PC-9 (cell line): Measurements from ENCODE around the gene LRRC37B. TPM values are rescaled to one million over a fixed set of nuclear protein-coding genes. Genes with fewer than 3 reads are reported as not detected.
A peak's percentile ranks its signal among the peaks of the same experiment; 100 is the strongest.
"Not testable (repeated sequence)": the region's sequence is repeated elsewhere in the genome, so short reads cannot be mapped to it uniquely, and the experiment has no call there.

Experiments
- Bru-seq: library from RNA; stranded (reverse); fragments of 400-500 nt; gene quantifications from one replicate; lab custom pipeline; 2021; lab: Mats Ljungman, UMichigan
- BruChase-seq, 2 experiments: library from RNA; stranded (reverse); fragments of 400-500 nt; gene quantifications; one replicate each; lab custom pipeline; 2021; lab: Mats Ljungman, UMichigan
- BruUV-seq: library from RNA; stranded (reverse); fragments of 400-500 nt; replicated peaks from 2 replicates; lab custom pipeline; 2021; lab: Mats Ljungman, UMichigan
- CTCF ChIA-PET: fragments of 300-600 bp; sonication (Branson Sonifier 250); formaldehyde crosslinking; loops from one replicate; lab custom pipeline; 2022; ENCODE audit warnings: antibody characterized with exemption; lab: Charles Lee
- POLR2A ChIA-PET: fragments of 300-600 bp; sonication (Branson Sonifier 250); formaldehyde crosslinking; loops from one replicate; lab custom pipeline; 2022; ENCODE audit warnings: antibody characterized with exemption; ENCODE audit not compliant: unreplicated experiment; lab: Charles Lee
- DNase-seq, 2 experiments: peaks; one replicate each; pipeline versions ENCODE4 v3.0.0 to v3.0.0-alpha.2; 2015 to 2022; ENCODE audit warnings: mixed read lengths in 1 of 2
- H2AFZ ChIP-seq: fragments of 200-600 bp; sonication (generic); 2 replicates; pipeline ENCODE4 v1.8.1; 2017; ENCODE audit warnings: antibody characterized with exemption
- H3F3A ChIP-seq: fragments of 200-600 bp; sonication (generic); 2 replicates; pipeline ENCODE4 v1.8.1; 2017; ENCODE audit warnings: antibody characterized with exemption, mild to moderate bottlenecking, low read depth; ENCODE audit not compliant: insufficient read depth
- H3K27ac ChIP-seq: fragments of 200-600 bp; sonication (generic); 2 replicates; pipeline ENCODE4 v1.6.1; 2016; ENCODE audit warnings: mixed run types
- H3K27me3 ChIP-seq: fragments of 200-600 bp; sonication (generic); 2 replicates; pipeline ENCODE4 v1.6.1; 2016; ENCODE audit warnings: low read depth, mixed run types; ENCODE audit not compliant: insufficient read depth
- H3K36me3 ChIP-seq: fragments of 200-600 bp; sonication (generic); 2 replicates; pipeline ENCODE4 v1.6.1; 2016; ENCODE audit warnings: low read depth, mixed run types
- H3K4me1 ChIP-seq: fragments of 200-600 bp; sonication (generic); replicated peaks from 2 replicates; pipeline ENCODE4 v1.6.1; 2016; ENCODE audit warnings: mixed run types; ENCODE audit not compliant: insufficient read depth
- H3K4me2 ChIP-seq: fragments of 200-600 bp; sonication (generic); 2 replicates; pipeline ENCODE4 v1.6.1; 2017; ENCODE audit warnings: mixed run types
- H3K4me3 ChIP-seq: fragments of 200-600 bp; sonication (generic); 2 replicates; pipeline ENCODE4 v1.6.1; 2016; ENCODE audit warnings: mixed run types
- H3K79me2 ChIP-seq: fragments of 200-600 bp; sonication (generic); 2 replicates; pipeline ENCODE4 v1.6.1; 2017; ENCODE audit warnings: low read depth, mixed run types
- H3K9me2 ChIP-seq: fragments of 200-600 bp; sonication (generic); 2 replicates; pipeline ENCODE4 v1.8.1; 2017; ENCODE audit warnings: mild to moderate bottlenecking; ENCODE audit not compliant: insufficient read depth
- H3K9me3 ChIP-seq: fragments of 200-600 bp; sonication (generic); 2 replicates; pipeline ENCODE4 v1.8.1; 2016; ENCODE audit warnings: low read depth; ENCODE audit not compliant: insufficient read depth
- H4K20me1 ChIP-seq: fragments of 200-600 bp; sonication (generic); 2 replicates; pipeline ENCODE4 v1.8.1; 2017; ENCODE audit not compliant: insufficient read depth
- CTCF ChIP-seq: fragments of 200-600 bp; sonication (generic); conservative IDR thresholded peaks from 2 replicates; pipeline ENCODE4 v1.6.1; 2017; ENCODE audit warnings: mixed run types, antibody characterized with exemption, mild to moderate bottlenecking, moderate library complexity
- EZH2 ChIP-seq: fragments of 200-600 bp; sonication (generic); IDR thresholded peaks from 2 replicates; pipeline ENCODE4 v1.8.0; 2017; ENCODE audit warnings: antibody characterized with exemption, low read depth
- intact Hi-C: fragments of 100-400 bp; cut with micrococcal nuclease; formaldehyde crosslinking; loops from one replicate; pipeline ENCODE4 v1.10.0; 2022; ENCODE audit not compliant: unreplicated experiment
- long read RNA-seq: library from polyadenylated mRNA; stranded (forward); transcript quantifications from one replicate; pipeline ENCODE4 v2.0.0, GENCODE V29; 2022
- total RNA-seq: library from RNA; stranded (reverse); gene quantifications from 2 replicates; pipeline ENCODE4 v1.2.3, GENCODE V29; 2021

LRRC37B gene
- total RNA-seq = 13.8 and 15.8 TPM in 2 replicates
- Bru-seq, nascent RNA = percentile 56 among the genes with signal in this experiment
- BruChase-seq, experiment 1, labeled RNA remaining after a 2-hour chase = percentile 61 among the genes with signal in this experiment
- percentile 53 among the genes with signal in this experiment for BruChase-seq, experiment 2, labeled RNA remaining after a 6-hour chase
- long read RNA-seq, partial matches to known transcripts = 5 of 9 reads
- long read RNA-seq, other reads (novel, unspliced or antisense) = 1 of 9 reads

- no peak for TF ChIP-seq EZH2
- TF ChIP-seq CTCF = peak; percentile 89
- no TSS peak for BruUV-seq
- no peaks in the 10 kb centered on the region for H3K36me3 ChIP-seq
- ChIA-PET CTCF (interaction anchor here (0.6 to 1.0 kb wide), 5 partner anchors 10 to 479 kb away, joined by 3 to 6 read pairs (median 4); no protein-coding TSS in a partner anchor), POLR2A (no interaction called here)
- H3K27me3 ChIP-seq = no peaks in the 10 kb centered on the region
- peak within 1 kb of the TSS; percentile 99 for H3K4me2 ChIP-seq
- H3K4me3 ChIP-seq = peak within 1 kb of the TSS; percentile 86
- peak within 1 kb of the TSS; percentile 84 for H2AFZ ChIP-seq
- H3K9me3 ChIP-seq = no peaks in the 10 kb centered on the region
- DNase-seq = peak; percentile 54 to 82
- H3F3A ChIP-seq = peaks cover 17% of the 10 kb centered on the region
- no peaks in the 10 kb centered on the region for H3K9me2 ChIP-seq
- H3K79me2 ChIP-seq = no peaks in the 10 kb centered on the region
- H3K4me1 ChIP-seq = peaks cover 9% of the 10 kb centered on the region; the same call in 1 of the 2 replicates
- no peaks in the 10 kb centered on the region for H4K20me1 ChIP-seq
- no peak within 1 kb of the TSS for H3K27ac ChIP-seq
- intact Hi-C loops = loop anchor here (2.0 kb wide), 1 partner anchor 136 kb away; the partner anchor contains the start of gene RHOT1
These were observed at the start of gene LRRC37B for GRCh38 chr17:32006957-32007462. Gene LRRC37B (plus strand): TSS chr17:32007383. CDS start chr17:32021393, 14,010 bp downstream.

- POLR2A ChIA-PET = interaction anchor here (0.6 kb wide), 1 partner anchor 242 kb away, joined by 11 read pairs; no protein-coding TSS in a partner anchor
- BruUV-seq, H3K4me2 ChIP-seq: not testable (repeated sequence)
These were observed 43.1 kb upstream of the LRRC37B start for GRCh38 chr17:31964131-31964530.

GRCh38 chr17:31967648-31968047 is 39.5 kb upstream of the LRRC37B start:
- Histone ChIP-seq H3K36me3 (0 out of 2 replicates have a peak, but pooled peaks cover 5% of the 10 kb centered on the region), H3K4me1 (no peaks in the 10 kb centered on the region), H3K4me2 (no peak overlapping the region), H3K9me3 (no peaks in the 10 kb centered on the region), H3K9me2 (no peaks in the 10 kb centered on the region), H3K4me3 (no peak overlapping the region), H3K27me3 (no peaks in the 10 kb centered on the region), H4K20me1 (no peaks in the 10 kb centered on the region; the same call in 1 of the 2 replicates), H3F3A (no peaks in the 10 kb centered on the region; the same call in 1 of the 2 replicates), H2AFZ (no peak overlapping the region), H3K79me2 (no peaks in the 10 kb centered on the region), H3K27ac (no peak overlapping the region)
- POLR2A ChIA-PET = no interaction called here
- no peak for TF ChIP-seq CTCF
- TF ChIP-seq EZH2 = no peak
- intact Hi-C loops = no loop called here
- TSS peak; percentile 12 for BruUV-seq
- CTCF ChIA-PET = no interaction called here
- DNase-seq = no peak

More at GRCh38 chr17:31964131-31964530, 43.1 kb upstream of the LRRC37B start:
- H3K27ac ChIP-seq, H4K20me1 ChIP-seq, H2AFZ ChIP-seq, H3F3A ChIP-seq, intact Hi-C loops, H3K9me3 ChIP-seq, H3K79me2 ChIP-seq, H3K27me3 ChIP-seq, DNase-seq, H3K9me2 ChIP-seq, H3K4me1 ChIP-seq, CTCF ChIA-PET, H3K4me3 ChIP-seq, H3K36me3 ChIP-seq: not testable (repeated sequence)

- POLR2A ChIA-PET, H3K27me3 ChIP-seq, intact Hi-C loops, H3K9me2 ChIP-seq, H3K9me3 ChIP-seq, DNase-seq, CTCF ChIA-PET, H4K20me1 ChIP-seq, H3K4me3 ChIP-seq, BruUV-seq, H3K36me3 ChIP-seq, H3K4me2 ChIP-seq, H3K27ac ChIP-seq, H2AFZ ChIP-seq, H3K79me2 ChIP-seq: not testable (repeated sequence)
- H3F3A ChIP-seq = peaks cover 18% of the 10 kb centered on the region
- H3K4me1 ChIP-seq = peaks cover 17% of the 10 kb centered on the region
These were observed 36.8 kb upstream of the LRRC37B start for GRCh38 chr17:31970416-31970815.

- CTCF ChIA-PET, H3K4me3 ChIP-seq, H3K36me3 ChIP-seq, POLR2A ChIA-PET, H3K27me3 ChIP-seq, H3K9me3 ChIP-seq, H3K9me2 ChIP-seq, H3K79me2 ChIP-seq, intact Hi-C loops, H4K20me1 ChIP-seq, H2AFZ ChIP-seq: not testable (repeated sequence)
- peaks cover 17% of the 10 kb centered on the region for H3K4me1 ChIP-seq
- H3K4me2 ChIP-seq = peak overlapping the region; percentile 29
- DNase-seq = peak; percentile 13 to 69
- H3F3A ChIP-seq = peaks cover 18% of the 10 kb centered on the region
- TSS peak; percentile 23 for BruUV-seq
- peak overlapping the region; percentile 63 for H3K27ac ChIP-seq
These were observed 32.7 kb upstream of the LRRC37B start for GRCh38 chr17:31974269-31975071.
